ENCODE data around the gene THSD8.
A peak's percentile ranks its signal among the peaks of the same experiment; 100 is the strongest.
"Not testable (repeated sequence)": the region's sequence is repeated elsewhere in the genome, so short reads cannot be mapped to it uniquely, and the experiment has no call there.

Gene THSD8

DNA sequence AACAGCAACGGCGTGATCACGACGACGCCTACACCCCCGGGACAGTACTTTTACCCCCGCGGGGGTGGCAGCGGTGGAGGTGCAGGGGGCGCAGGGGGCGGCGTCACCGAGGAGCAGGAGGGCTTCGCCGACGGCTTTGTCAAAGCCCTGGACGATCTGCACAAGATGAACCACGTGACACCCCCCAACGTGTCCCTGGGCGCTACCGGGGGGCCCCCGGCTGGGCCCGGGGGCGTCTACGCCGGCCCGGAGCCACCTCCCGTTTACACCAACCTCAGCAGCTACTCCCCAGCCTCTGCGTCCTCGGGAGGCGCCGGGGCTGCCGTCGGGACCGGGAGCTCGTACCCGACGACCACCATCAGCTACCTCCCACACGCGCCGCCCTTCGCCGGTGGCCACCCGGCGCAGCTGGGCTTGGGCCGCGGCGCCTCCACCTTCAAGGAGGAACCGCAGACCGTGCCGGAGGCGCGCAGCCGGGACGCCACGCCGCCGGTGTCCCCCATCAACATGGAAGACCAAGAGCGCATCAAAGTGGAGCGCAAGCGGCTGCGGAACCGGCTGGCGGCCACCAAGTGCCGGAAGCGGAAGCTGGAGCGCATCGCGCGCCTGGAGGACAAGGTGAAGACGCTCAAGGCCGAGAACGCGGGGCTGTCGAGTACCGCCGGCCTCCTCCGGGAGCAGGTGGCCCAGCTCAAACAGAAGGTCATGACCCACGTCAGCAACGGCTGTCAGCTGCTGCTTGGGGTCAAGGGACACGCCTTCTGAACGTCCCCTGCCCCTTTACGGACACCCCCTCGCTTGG lies 9.6 kb upstream of the THSD8 start:
- DNase-seq (ENCODE audit: low spot score), result peak; percentile 48

DNA sequence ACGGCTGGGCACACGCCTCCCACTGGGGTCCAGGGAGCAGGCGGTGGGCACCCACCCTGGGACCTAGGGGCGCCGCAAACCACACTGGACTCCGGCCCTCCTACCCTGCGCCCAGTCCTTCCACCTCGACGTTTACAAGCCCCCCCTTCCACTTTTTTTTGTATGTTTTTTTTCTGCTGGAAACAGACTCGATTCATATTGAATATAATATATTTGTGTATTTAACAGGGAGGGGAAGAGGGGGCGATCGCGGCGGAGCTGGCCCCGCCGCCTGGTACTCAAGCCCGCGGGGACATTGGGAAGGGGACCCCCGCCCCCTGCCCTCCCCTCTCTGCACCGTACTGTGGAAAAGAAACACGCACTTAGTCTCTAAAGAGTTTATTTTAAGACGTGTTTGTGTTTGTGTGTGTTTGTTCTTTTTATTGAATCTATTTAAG lies 9.0 kb upstream of the THSD8 start:
- DNase-seq (ENCODE audit: low spot score), result no peak

GRCh38 chr19:12793290-12794195 lies 8.3 kb upstream of the THSD8 start:
- DNase-seq (ENCODE audit: low spot score), result peak; percentile 93

- no peak for DNase-seq (ENCODE audit: low spot score)
Observed at GRCh38 chr19:12794196-12794941, 7.5 kb upstream of the THSD8 start.

DNA sequence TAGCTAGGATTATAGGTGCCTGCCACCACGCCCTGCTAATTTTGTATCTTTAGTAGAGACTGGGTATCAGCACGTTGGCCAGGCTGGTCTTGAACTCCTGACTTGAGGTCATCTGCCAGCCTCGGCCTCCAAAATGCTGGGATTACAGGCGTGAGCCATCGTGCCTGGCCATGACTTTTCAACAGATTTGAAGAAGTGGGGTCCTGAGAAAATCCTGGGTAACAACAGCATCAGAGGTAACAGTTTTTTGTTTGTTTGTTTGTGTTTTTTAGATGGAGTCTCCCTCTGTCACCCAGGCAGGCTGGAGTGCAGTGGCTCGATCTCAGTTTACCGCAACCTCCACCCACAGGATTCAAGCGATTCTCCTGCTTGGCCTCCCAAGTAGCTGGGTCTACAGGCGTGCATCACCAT lies 6.9 kb upstream of the THSD8 start:
- no peak for DNase-seq (ENCODE audit: low spot score)

- peak; percentile 73 for DNase-seq (ENCODE audit: low spot score)
Observed at GRCh38 chr19:12796146-12797071, 5.5 kb upstream of the THSD8 start.

DNA sequence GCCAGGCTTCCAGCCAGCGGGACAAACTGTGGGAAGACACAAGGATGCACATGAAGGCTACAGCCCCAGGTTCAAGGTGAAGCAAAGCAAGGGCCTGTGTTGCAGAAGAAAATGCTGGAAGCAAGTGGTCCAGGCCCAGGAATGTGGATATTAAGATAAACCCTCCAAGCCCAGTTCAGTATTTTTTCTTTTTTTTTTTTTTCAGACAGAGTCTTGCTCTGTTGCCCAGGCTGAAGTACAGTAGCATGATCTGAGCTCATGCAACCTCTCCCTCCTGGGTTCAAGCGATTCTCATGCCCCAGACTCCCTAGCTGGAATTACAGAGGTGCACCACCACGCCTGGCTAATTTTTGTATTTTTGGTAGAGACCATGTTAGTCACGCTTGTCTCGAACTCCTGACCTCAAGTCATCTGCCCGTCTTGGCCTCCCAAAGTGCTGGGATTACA lies 4.7 kb upstream of the THSD8 start:
- no peak for DNase-seq (ENCODE audit: low spot score)

- not testable (repeated sequence) for DNase-seq (ENCODE audit: low spot score)
Observed at GRCh38 chr19:12797607-12798006, 4.3 kb upstream of the THSD8 start.

- no peak for DNase-seq (ENCODE audit: low spot score)
Observed at GRCh38 chr19:12799742-12800465, 2.0 kb upstream of the THSD8 start.

GRCh38 chr19:12800466-12800770 lies 1.5 kb upstream of the THSD8 start:
- DNase-seq (ENCODE audit: low spot score), result no peak

GRCh38 chr19:12800923-12801465 lies 875 bp upstream of the THSD8 start:
- DNase-seq (ENCODE audit: low spot score), result no peak

DNA sequence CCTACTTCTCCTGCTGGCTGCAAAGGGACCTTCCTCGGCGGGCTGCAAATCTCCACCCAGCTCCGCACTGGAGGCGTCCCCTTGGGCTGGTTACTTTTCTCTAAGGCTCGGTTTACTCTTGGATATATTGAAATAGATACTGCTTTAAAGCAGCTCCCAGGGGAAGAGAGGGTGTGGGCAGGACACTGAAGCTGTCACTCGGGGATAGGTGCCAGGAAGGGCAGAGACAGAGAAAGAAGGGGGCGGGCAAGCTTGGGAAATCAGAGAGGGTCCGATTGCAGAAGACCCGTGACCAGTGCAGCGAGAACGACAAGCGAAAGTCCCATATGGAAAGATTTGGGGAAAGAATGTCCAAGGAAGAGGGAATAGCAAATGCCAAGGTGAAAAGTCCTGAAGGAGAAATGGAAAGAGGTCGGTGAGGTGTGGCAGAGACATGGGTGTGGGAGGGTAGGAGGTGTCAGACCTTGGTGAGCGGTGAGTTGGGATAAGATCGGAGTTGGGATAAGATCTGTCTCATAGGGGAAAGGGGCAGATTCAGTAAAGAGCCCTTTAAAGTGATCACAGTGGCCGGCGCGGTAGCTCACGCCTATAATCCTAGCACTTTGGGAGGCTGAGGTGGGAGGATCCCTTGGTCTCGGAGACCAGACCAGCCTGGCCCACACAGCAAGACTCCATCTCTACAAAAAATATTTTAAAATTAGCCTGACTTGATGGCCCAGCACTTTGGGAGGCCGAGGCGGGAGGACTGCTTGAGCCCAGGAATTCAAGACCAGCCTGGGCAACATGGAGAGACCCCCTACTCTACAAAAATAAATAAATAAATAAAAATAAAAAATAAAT lies 618 bp downstream of the THSD8 start:
- no peak for DNase-seq (ENCODE audit: low spot score)

GRCh38 chr19:12804051-12804450 lies 2.2 kb downstream of the THSD8 start:
- peak; percentile 10 for DNase-seq (ENCODE audit: low spot score)

- peak; percentile 98 for DNase-seq (ENCODE audit: low spot score)
Observed at GRCh38 chr19:12806242-12807081, 4.6 kb downstream of the THSD8 start, which contains the start of gene RNASEH2A. Gene RNASEH2A, plus strand, starts transcription at chr19:12806584. Its CDS starts 90 bp downstream, at chr19:12806674.

- no peak for DNase-seq (ENCODE audit: low spot score)
Observed at GRCh38 chr19:12815088-12815487, 13.2 kb downstream of the THSD8 start.

DNA sequence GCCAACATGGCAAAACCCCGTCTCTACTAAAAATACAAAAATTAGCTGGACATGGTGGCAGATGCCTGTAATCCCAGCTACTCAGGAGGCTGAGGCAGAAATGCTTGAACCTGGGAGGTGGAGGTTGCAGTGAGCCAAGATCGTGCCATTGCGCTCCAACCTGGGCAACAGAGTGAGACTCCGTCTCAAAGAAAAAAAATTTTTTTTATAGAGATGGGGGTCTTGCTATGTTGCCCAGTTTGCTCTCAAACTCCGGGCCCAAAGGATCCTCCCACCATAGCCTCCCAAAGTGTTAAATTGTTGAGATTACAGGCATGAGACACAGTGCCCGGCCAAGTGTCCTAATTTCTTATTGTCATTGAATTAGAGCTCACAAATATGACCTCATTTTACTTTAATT lies 15.3 kb downstream of the THSD8 start:
- DNase-seq (ENCODE audit: low spot score), result not testable (repeated sequence)

- DNase-seq (ENCODE audit: low spot score), result not testable (repeated sequence)
Observed at GRCh38 chr19:12817810-12818209, 15.9 kb downstream of the THSD8 start.

DNA sequence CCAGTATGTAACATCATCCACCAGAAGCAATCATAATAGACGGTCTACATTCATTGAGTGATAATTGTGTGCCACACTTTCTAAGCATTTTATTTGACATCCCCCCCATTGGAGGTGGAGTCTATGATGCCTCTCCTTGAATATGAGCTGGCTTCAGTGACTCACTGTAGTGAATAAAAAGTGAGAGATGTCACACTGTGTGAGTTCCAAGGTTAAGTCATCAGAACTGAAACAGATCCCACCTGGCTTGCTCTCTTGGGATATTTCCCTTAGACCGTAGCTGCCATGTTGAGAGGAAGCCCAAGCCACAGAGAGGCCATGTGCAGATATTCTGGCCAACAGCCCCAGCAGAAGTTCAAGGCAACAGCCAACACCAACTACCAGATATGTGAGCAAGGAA lies 19.9 kb downstream of the THSD8 start:
- no peak for DNase-seq (ENCODE audit: low spot score)
